PC-3 (cell line): ENCODE data around the gene NLN. TPM values are rescaled to one million over a fixed set of nuclear protein-coding genes. Genes with fewer than 3 reads are reported as not detected.

Source experiments
- ATAC-seq: fragments of 200-7000 bp; cut with Tn5 transposase; 2 replicates; pipeline ENCODE4 v1.9.1; 2020; ENCODE audit warnings: mild to moderate bottlenecking, moderate library complexity
- BruUV-seq: library from RNA; stranded (reverse); fragments of 400-500 nt; replicated peaks from 2 replicates; lab custom pipeline; 2021; lab: Mats Ljungman, UMichigan
- CTCF ChIA-PET: fragments of 300-600 bp; sonication (Branson Sonifier 250); formaldehyde crosslinking; loops from one replicate; lab custom pipeline; 2022; ENCODE audit warnings: antibody characterized with exemption; lab: Charles Lee
- POLR2A ChIA-PET: fragments of 300-600 bp; sonication (Branson Sonifier 250); formaldehyde crosslinking; loops from one replicate; lab custom pipeline; 2022; ENCODE audit warnings: antibody characterized with exemption; ENCODE audit not compliant: unreplicated experiment; lab: Charles Lee
- DNase-seq: peaks from one replicate; pipeline ENCODE4 v3.0.0-alpha.2; 2015
- H2AFZ ChIP-seq: fragments of 300-600 bp; sonication (generic); 2 replicates; pipeline ENCODE4 v1.6.0; 2016; ENCODE audit warnings: antibody characterized with exemption, low read length
- H3F3A ChIP-seq: fragments of 300-600 bp; sonication (generic); one replicate; pipeline ENCODE4 v1.6.0; 2017; ENCODE audit warnings: antibody characterized with exemption, low read length, control low read depth, mild to moderate bottlenecking; ENCODE audit not compliant: unreplicated experiment
- H3K27ac ChIP-seq: fragments of 300-600 bp; sonication (generic); 2 replicates; pipeline ENCODE4 v1.5.1; 2016; ENCODE audit warnings: mild to moderate bottlenecking, low read length
- H3K27me3 ChIP-seq: fragments of 300-600 bp; sonication (generic); 2 replicates; pipeline ENCODE4 v1.6.1; 2016; ENCODE audit warnings: low read length, mixed read lengths
- H3K36me3 ChIP-seq: fragments of 300-600 bp; sonication (generic); 2 replicates; pipeline ENCODE4 v1.6.1; 2016; ENCODE audit warnings: low read depth, mixed run types, low read length, mixed read lengths
- H3K4me1 ChIP-seq: fragments of 300-600 bp; sonication (generic); 2 replicates; pipeline ENCODE4 v1.5.1; 2016; ENCODE audit warnings: low read length; ENCODE audit not compliant: insufficient read depth
- H3K4me2 ChIP-seq: fragments of 300-600 bp; sonication (generic); 2 replicates; pipeline ENCODE4 v1.6.0; 2016; ENCODE audit warnings: low read length
- H3K4me3 ChIP-seq: fragments of 300-600 bp; sonication (generic); 2 replicates; pipeline ENCODE4 v1.5.1; 2016; ENCODE audit warnings: mild to moderate bottlenecking, low read length, mixed read lengths
- H3K79me2 ChIP-seq: fragments of 300-600 bp; sonication (generic); 2 replicates; pipeline ENCODE4 v1.6.1; 2017; ENCODE audit warnings: low read length, mixed read lengths
- H3K9ac ChIP-seq: fragments of 300-600 bp; sonication (generic); 2 replicates; pipeline ENCODE4 v1.6.0; 2016; ENCODE audit warnings: mild to moderate bottlenecking, low read length
- H3K9me2 ChIP-seq: fragments of 300-600 bp; sonication (generic); replicated peaks from 2 replicates; pipeline ENCODE4 v1.6.1; 2016; ENCODE audit warnings: mixed run types, low read length, mixed read lengths
- H3K9me3 ChIP-seq: fragments of 300-600 bp; sonication (generic); 2 replicates; pipeline ENCODE4 v1.6.1; 2016; ENCODE audit warnings: low read length, mixed read lengths
- H4K20me1 ChIP-seq: fragments of 300-600 bp; sonication (generic); 2 replicates; pipeline ENCODE4 v1.6.1; 2016; ENCODE audit warnings: low read length, mixed read lengths
- CTCF ChIP-seq: fragments of 300-600 bp; sonication (generic); conservative IDR thresholded peaks from 2 replicates; pipeline ENCODE4 v1.5.1; 2017; ENCODE audit warnings: antibody characterized with exemption, low read depth, mild to moderate bottlenecking, low read length
- EZH2 ChIP-seq: fragments of 300-600 bp; sonication (generic); IDR thresholded peaks from one replicate; pipeline ENCODE4 v1.6.1; 2017; ENCODE audit warnings: antibody characterized with exemption, mild to moderate bottlenecking, low read length; ENCODE audit not compliant: unreplicated experiment
- EZH2phosphoT487 ChIP-seq: fragments of 300-600 bp; sonication (generic); IDR thresholded peaks from 2 replicates; pipeline ENCODE4 v1.6.1; 2018; ENCODE audit warnings: mild to moderate bottlenecking, antibody characterized with exemption, low read length, borderline replicate concordance
- intact Hi-C: fragments of 100-400 bp; cut with micrococcal nuclease; formaldehyde crosslinking; loops from 2 replicates; pipeline ENCODE4 v1.9.0; 2023
- total RNA-seq: library from RNA; depleted of rRNA; stranded (reverse); fragments of >200 nt; gene quantifications from 2 replicates; pipeline ENCODE4 v1.2.3, GENCODE V29; 2014

The NLN gene
- total RNA-seq, 1 experiment from 2014 or later, result 13.6 TPM

- POLR2A ChIA-PET, result no interaction called here
- ATAC-seq (no peak), DNase-seq (no peak)
- BruUV-seq, result no TSS peak
- Histone ChIP-seq H3K36me3 (no peaks in the 10 kb centered on the region), H3K9me2 (no peaks in the 10 kb centered on the region), H4K20me1 (no peaks in the 10 kb centered on the region), H2AFZ (no peak overlapping the region), H3K4me2 (no peak overlapping the region), H3K4me3 (no peak overlapping the region), H3K9me3 (no peaks in the 10 kb centered on the region), H3K79me2 (no peaks in the 10 kb centered on the region), H3K4me1 (no peaks in the 10 kb centered on the region), H3K27me3 (no peaks in the 10 kb centered on the region), H3F3A (no peaks in the 10 kb centered on the region), H3K27ac (no peak overlapping the region), H3K9ac (no peak overlapping the region)
- intact Hi-C loops, result no loop called here
- TF ChIP-seq EZH2, result no peak
- TF ChIP-seq EZH2phosphoT487, result no peak
- no peak for TF ChIP-seq CTCF
- CTCF ChIA-PET, result no interaction called here
Measured at GRCh38 chr5:65696892-65697291, 25.1 kb upstream of the NLN start.

GRCh38 chr5:65699338-65699737, 22.7 kb upstream of the NLN start:
- Histone ChIP-seq H3K9me2 (no peaks in the 10 kb centered on the region), H3K36me3 (no peaks in the 10 kb centered on the region), H3K79me2 (no peaks in the 10 kb centered on the region), H3F3A (no peaks in the 10 kb centered on the region), H3K4me2 (no peak overlapping the region), H3K9ac (no peak overlapping the region), H3K27ac (no peak overlapping the region), H3K4me3 (no peak overlapping the region), H3K27me3 (no peaks in the 10 kb centered on the region), H4K20me1 (no peaks in the 10 kb centered on the region), H2AFZ (no peak overlapping the region), H3K9me3 (no peaks in the 10 kb centered on the region), H3K4me1 (no peaks in the 10 kb centered on the region)
- intact Hi-C loops, result no loop called here
- DNase-seq (no peak), ATAC-seq (no peak)
- BruUV-seq, result no TSS peak
- ChIA-PET CTCF (no interaction called here), POLR2A (no interaction called here)
- TF ChIP-seq EZH2 (no peak), EZH2phosphoT487 (no peak), CTCF (no peak)

GRCh38 chr5:65702036-65702435, 20.0 kb upstream of the NLN start:
- no peak overlapping the region for H3K4me3 ChIP-seq
- H3K27me3 ChIP-seq, result no peaks in the 10 kb centered on the region
- no peak overlapping the region for H3K27ac ChIP-seq
- no peaks in the 10 kb centered on the region for H3F3A ChIP-seq
- H3K9me2 ChIP-seq, result no peaks in the 10 kb centered on the region
- no peak overlapping the region for H3K4me2 ChIP-seq
- TF ChIP-seq CTCF, result no peak
- no peak for TF ChIP-seq EZH2phosphoT487
- TF ChIP-seq EZH2, result no peak
- intact Hi-C loops, result no loop called here
- DNase-seq, result no peak
- H3K9ac ChIP-seq, result no peak overlapping the region
- ChIA-PET POLR2A (no interaction called here), CTCF (no interaction called here)
- BruUV-seq, result no TSS peak
- H2AFZ ChIP-seq, result no peak overlapping the region
- no peaks in the 10 kb centered on the region for H3K9me3 ChIP-seq
- no peaks in the 10 kb centered on the region for H4K20me1 ChIP-seq
- H3K79me2 ChIP-seq, result no peaks in the 10 kb centered on the region
- no peaks in the 10 kb centered on the region for H3K4me1 ChIP-seq
- no peaks in the 10 kb centered on the region for H3K36me3 ChIP-seq
- ATAC-seq, result no peak
